Fibroblast of lung (primary cell): ENCODE results near the gene FUOM.

Experiments used
- CTCF ChIP-seq, 2 donors: IDR thresholded peaks in 1 of 2; conservative IDR thresholded peaks in 1 of 2; 1 replicate in 1 of 2; 2 replicates in 1 of 2; pipeline ENCODE4 v1.5.1; 2011 to 2012; ENCODE audit warnings: low read length in 2 of 2, control low read depth in 1 of 2, inconsistent platforms in 1 of 2, low read depth in 1 of 2, mild to moderate bottlenecking in 1 of 2
- EZH2 ChIP-seq: IDR thresholded peaks from 2 replicates; pipeline ENCODE4 v1.5.1; 2012; ENCODE audit warnings: low read length, control low read depth, mild to moderate bottlenecking; ENCODE audit errors: missing control alignments

- TF ChIP-seq CTCF (conservative IDR thresholded peaks at IDR 0.05 in 1 of 2, IDR thresholded peaks at IDR 0.05 in 1 of 2; ENCODE audit: low read depth in 1 of 2, low read length in 2 of 2) (no peak), EZH2 (no peak)
Measured at GRCh38 chr10:133338080-133339071, 19.4 kb downstream of the FUOM start.
